HG03196 (cell line): ENCODE results near the gene OBSCN.

Experiments
- ATAC-seq: cut with Tn5 transposase; IDR thresholded peaks from one replicate; pipeline ENCODE4 v1.9.1; 2021; ENCODE audit not compliant: unreplicated experiment

Gene OBSCN

DNA sequence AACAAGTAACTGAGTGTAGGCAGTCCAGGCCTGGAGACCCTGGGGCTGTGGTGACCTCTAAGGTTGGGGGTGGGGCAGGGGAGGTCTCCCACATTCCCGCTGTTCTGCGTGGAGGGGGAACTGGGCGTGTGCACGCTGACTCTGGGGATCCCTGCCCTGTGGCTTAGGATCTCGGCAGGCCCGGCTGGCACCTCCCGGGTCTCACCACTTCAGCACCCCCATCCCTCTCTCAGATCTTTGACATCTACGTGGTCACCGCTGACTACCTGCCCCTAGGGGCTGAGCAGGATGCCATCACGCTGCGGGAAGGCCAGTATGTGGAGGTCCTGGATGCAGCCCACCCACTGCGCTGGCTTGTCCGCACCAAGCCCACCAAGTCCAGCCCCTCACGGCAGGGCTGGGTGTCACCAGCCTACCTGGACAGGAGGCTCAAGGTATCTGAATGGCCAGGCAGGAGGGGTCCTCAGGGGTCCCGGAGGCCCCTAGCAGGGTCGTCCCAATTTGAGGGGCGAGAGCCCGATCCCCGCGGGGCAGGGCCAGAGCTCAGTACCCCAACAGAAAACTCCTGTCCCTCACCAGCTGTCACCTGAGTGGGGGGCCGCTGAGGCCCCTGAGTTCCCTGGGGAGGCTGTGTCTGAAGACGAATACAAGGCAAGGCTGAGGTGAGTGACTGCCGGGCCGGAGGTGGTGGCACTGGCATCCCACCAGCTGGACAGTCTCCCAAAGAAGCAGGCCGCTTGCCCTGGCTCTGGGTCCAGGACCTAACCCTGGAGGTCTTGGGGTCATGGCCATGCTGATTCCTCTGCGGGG lies 130.1 kb downstream of the OBSCN start:
- ATAC-seq: no peak

DNA sequence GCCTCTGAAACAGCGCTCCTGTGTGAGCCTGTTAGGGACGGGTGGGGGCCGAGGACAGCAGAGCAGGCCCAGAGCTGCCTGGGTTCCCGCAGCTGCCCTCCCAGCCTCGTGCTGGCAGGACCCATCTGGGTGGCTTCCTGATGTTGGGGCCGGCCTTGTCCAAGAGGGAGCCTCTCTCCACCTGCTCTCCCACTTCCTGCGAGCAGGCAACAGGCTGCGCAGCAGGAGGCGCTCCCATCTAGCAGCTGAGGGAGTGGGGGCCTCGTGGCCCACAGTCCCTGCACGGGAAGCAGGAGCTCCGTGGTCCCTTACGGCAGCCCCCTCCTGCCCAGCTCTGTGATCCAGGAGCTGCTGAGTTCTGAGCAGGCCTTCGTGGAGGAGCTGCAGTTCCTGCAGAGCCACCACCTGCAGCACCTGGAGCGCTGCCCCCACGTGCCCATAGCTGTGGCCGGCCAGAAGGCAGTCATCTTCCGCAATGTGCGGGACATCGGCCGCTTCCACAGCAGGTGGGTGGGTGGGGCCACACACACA lies 130.7 kb downstream of the OBSCN start:
- ATAC-seq: no peak

DNA sequence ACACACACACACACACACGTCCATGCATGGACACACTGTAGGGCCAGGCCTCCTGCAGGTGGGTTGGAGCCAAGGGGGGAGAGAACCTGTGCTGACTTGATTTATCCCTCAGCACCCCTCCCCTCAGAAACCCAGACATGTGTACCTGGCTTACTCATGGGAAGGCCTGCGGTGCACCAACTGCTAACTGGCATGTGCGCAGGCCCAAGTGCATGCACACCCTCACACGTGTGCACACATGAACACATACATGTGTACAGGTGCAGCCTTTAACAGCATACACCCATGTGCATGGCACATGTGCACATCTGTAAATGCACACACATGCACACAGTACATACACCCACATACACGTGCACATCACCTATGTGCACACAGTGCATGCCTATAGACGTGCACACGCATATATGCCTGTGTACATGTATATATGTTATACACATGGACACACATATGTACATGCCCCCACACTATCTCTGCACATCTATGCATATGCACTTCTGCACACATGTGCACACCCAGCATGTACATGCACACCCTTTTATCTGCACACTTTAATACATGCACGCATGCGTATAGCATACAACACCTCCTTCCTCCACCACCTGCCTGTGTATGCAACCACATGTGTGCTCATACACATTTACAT lies 131.3 kb downstream of the OBSCN start:
- ATAC-seq: no peak

GRCh38 chr1:228339766-228340685 lies 132.2 kb downstream of the OBSCN start:
- no peak for ATAC-seq

DNA sequence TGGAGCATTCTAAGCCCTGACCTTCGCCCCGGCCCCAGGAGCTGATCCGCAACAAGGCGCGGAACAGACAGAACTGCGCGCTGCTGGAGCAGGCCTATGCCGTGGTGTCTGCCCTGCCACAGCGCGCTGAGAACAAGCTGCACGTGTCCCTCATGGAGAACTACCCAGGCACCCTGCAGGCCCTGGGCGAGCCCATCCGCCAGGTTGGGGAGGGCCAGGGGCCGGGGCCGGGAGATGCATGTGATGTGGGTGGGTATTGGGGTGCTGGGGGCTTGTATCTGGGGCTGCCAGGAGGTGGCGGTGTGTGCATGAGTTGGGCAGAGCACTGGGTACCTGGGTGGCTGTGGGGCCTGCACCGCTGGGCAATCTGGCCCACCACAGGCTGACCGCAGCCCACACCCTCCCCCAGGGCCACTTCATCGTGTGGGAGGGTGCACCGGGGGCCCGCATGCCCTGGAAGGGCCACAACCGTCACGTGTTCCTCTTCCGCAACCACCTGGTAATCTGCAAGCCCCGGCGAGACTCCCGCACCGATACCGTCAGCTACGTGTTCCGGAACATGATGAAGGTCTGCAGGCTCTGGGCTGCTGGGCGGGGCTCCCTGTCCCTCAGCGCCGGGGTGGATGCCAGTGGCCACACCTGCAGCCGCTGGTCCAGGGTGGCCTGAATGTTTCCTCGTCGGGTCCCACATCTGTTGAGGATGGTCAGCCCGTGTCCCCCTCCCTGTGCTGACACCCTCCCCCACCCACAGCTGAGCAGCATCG lies 133.0 kb downstream of the OBSCN start:
- ATAC-seq: no peak

DNA sequence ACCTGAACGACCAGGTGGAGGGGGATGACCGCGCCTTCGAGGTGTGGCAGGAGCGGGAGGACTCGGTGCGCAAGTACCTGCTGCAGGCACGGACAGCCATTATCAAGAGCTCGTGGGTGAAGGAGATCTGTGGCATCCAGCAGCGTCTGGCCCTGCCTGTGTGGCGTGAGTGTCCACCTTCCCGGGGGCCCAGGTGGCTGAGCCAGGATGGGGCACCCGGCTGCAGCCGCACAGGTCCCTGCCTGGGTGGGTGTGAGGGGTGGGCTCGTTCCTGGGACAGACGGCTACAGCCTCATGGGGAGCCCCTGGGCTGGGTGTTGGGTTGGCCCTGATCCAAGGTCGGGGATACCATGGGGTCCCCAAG lies 133.6 kb downstream of the OBSCN start:
- no peak for ATAC-seq

GRCh38 chr1:228341814-228342626 lies 134.2 kb downstream of the OBSCN start:
- ATAC-seq: no peak

GRCh38 chr1:228342627-228343190 lies 134.9 kb downstream of the OBSCN start:
- no peak for ATAC-seq

DNA sequence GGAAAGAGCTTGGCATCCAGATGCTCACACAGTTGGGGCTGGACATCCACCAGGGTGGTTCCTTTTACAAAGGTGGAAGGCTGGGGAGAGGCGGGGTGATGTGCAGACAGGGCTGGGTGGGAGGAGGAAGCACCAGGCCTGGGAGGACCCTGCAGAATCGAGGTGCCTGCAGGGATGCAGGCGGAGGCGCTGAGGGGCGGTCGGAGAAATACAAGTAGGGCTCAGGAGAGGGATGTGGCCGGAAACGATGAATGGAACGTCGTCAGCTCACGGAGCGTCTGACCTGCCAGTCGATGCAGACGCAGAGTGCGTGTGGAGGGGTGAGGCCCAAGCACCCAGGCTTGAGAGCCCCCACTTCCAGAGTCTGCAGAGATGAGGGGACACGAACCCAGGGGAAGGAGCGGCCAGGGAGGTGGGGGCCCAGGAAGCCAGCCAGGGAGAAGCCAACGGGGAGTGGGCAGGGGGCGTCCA lies 135.4 kb downstream of the OBSCN start:
- no peak for ATAC-seq

DNA sequence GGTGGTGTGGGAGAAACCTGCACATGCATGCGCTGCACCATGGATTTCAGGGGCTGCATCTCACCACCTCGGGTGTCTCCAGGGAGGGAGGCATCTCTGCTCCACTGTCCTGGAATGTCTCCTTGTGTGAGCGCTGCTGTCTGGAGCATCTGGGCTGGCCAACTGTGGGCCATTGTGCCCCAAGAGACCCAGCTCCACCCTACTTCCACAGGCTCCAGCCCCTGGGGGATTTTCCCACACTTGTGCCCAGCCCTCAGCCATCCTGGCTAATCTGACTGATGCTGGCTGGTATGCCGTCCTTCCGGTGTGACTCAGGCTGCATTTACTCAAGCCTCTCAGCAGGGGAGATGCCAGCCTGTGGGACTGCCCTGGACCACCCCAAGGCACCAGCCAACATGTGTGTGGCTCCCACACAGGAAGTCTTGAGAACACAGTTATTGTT lies 136.8 kb downstream of the OBSCN start:
- ATAC-seq: no peak

- no peak for ATAC-seq
These were observed 137.5 kb downstream of the OBSCN start for GRCh38 chr1:228345201-228345930.

DNA sequence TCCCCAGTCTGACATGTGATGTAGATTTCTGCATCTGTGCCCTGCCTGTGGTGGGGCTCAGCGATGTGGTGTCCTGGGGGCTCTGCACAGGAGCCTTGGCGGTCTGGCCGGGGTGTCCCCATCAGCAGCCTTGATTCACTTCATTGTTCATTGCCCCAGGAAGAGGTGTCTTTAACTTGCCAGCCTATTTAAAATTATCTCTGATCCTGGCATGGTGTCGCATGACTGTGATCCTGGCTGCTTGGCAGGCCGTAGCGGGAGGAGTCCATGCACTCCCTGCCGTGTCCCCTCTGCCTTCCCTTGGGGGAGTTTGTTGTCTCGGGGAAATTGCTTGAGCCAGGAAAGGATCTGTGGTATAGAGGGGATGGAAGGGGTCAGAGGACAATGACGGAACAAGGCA lies 138.9 kb downstream of the OBSCN start:
- no peak for ATAC-seq

- no peak for ATAC-seq
These were observed 139.3 kb downstream of the OBSCN start for GRCh38 chr1:228347181-228347580.

GRCh38 chr1:228348708-228349467 lies 141.0 kb downstream of the OBSCN start:
- ATAC-seq: no peak

GRCh38 chr1:228349701-228350171 lies 141.9 kb downstream of the OBSCN start:
- ATAC-seq: no peak

- no peak for ATAC-seq
These were observed 142.4 kb downstream of the OBSCN start for GRCh38 chr1:228350179-228350742.
